Measurements from ENCODE around the gene GVQW3.

- no peak for TF ChIP-seq CTCF (IDR thresholded peaks at IDR 0.05)
- TF ChIP-seq EZH2 (IDR thresholded peaks at IDR 0.05; ENCODE audit: borderline replicate concordance, insufficient read depth, low read depth, low read length, poor library complexity, severe bottlenecking), result no peak
Observed at GRCh38 chr11:76426660-76427059, 45.5 kb downstream of the GVQW3 start.

Measured in B cell (primary cell).